B cell (primary cell): Measurements from ENCODE around the gene MICU2. TPM values are rescaled to one million over a fixed set of nuclear protein-coding genes. Genes with fewer than 3 reads are reported as not detected.

ENCODE experiments used
- ATAC-seq: fragments of 200-7000 bp; cut with Tn5 transposase; one replicate; pipeline ENCODE4 v1.10.0; 2021; ENCODE audit warnings: low read depth, mild to moderate bottlenecking, moderate number of reproducible peaks, moderate library complexity
- CTCF ChIA-PET: fragments of 350-600 bp; sonication (Branson Sonifier 250); formaldehyde crosslinking; loops from one replicate; lab custom pipeline; 2021; ENCODE audit warnings: antibody characterized with exemption, inconsistent platforms; lab: Charles Lee
- POLR2A ChIA-PET: fragments of 350-600 bp; sonication (Branson Sonifier 250); formaldehyde crosslinking; loops from one replicate; lab custom pipeline; 2021; ENCODE audit warnings: antibody characterized with exemption; lab: Charles Lee
- DNase-seq: peaks from one replicate; pipeline ENCODE4 v3.0.0; 2013
- H2AFZ ChIP-seq: 2 replicates; pipeline ENCODE4 v1.6.1; 2012; ENCODE audit warnings: mild to moderate bottlenecking, low read depth, low read length; ENCODE audit not compliant: insufficient read depth, poor library complexity, severe bottlenecking
- H3K27ac ChIP-seq, 2 donors: 1 replicate in 1 of 2; 2 replicates in 1 of 2; pipeline ENCODE4 v1.5.1; 2012 to 2013; ENCODE audit warnings: low read length in 2 of 2, mild to moderate bottlenecking in 2 of 2, moderate library complexity in 1 of 2
- H3K27me3 ChIP-seq, 4 experiments: fragments of 200-600 bp in 1 of 4; sonication (generic) in 1 of 4; replicated peaks in 1 of 4; 1 replicate in 2 of 4; 2 replicates in 2 of 4; pipeline versions ENCODE4 v1.6.1 to v1.7.0; 2013 to 2016; ENCODE audit warnings: low read length in 3 of 4, mild to moderate bottlenecking in 2 of 4, mixed read lengths in 1 of 4, moderate library complexity in 1 of 4; ENCODE audit not compliant: insufficient read depth in 4 of 4, control insufficient read depth in 3 of 4; ENCODE audit errors: control extremely low read depth in 1 of 4
- H3K36me3 ChIP-seq, 2 experiments: replicated peaks in 1 of 2; 1 replicate in 1 of 2; 2 replicates in 1 of 2; pipeline versions ENCODE4 v1.6.1 to v1.7.1; 2013; ENCODE audit warnings: low read length in 1 of 2; ENCODE audit not compliant: insufficient read depth in 2 of 2, control insufficient read depth in 1 of 2; ENCODE audit errors: control extremely low read depth in 1 of 2, extremely low read depth in 1 of 2
- H3K4me1 ChIP-seq, 2 donors: fragments of 200-600 bp in 1 of 2; sonication (generic) in 1 of 2; 1 replicate in 1 of 2; 2 replicates in 1 of 2; pipeline versions ENCODE4 v1.5.1 to v1.6.1; 2013 to 2017; ENCODE audit warnings: low read length in 2 of 2; ENCODE audit not compliant: control insufficient read depth in 2 of 2, insufficient read depth in 2 of 2
- H3K4me2 ChIP-seq: replicated peaks from 2 replicates; pipeline ENCODE3; 2012; ENCODE audit warnings: mild to moderate bottlenecking, low read depth, low read length; ENCODE audit not compliant: poor library complexity, severe bottlenecking
- H3K4me3 ChIP-seq, 5 experiments: fragments of 200-600 bp in 1 of 5; sonication (generic) in 1 of 5; 1 replicate in 3 of 5; 2 replicates in 2 of 5; pipeline versions ENCODE4 v1.5.1 to v1.7.0; 2011 to 2016; ENCODE audit warnings: low read length in 4 of 5, mild to moderate bottlenecking in 4 of 5, low read depth in 2 of 5, control low read depth in 1 of 5, moderate library complexity in 1 of 5; ENCODE audit not compliant: insufficient read depth in 1 of 5; ENCODE audit errors: control extremely low read depth in 1 of 5, extremely low read depth in 1 of 5
- H3K79me2 ChIP-seq: fragments of 200-600 bp; sonication (generic); one replicate; pipeline ENCODE4 v1.6.0; 2016; ENCODE audit warnings: low read length; ENCODE audit not compliant: control insufficient read depth, insufficient read depth
- H3K9ac ChIP-seq: fragments of 200-600 bp; sonication (generic); 2 replicates; pipeline ENCODE4 v1.6.1; 2017; ENCODE audit warnings: mild to moderate bottlenecking, low read length, moderate library complexity
- H3K9me3 ChIP-seq, 3 donors: one replicate each; pipeline versions ENCODE4 v1.6.1 to v1.7.1; 2013; ENCODE audit warnings: low read length in 2 of 3; ENCODE audit not compliant: control insufficient read depth in 2 of 3, insufficient read depth in 1 of 3; ENCODE audit errors: control extremely low read depth in 1 of 3
- H4K20me1 ChIP-seq: 2 replicates; pipeline ENCODE4 v1.6.0; 2012; ENCODE audit warnings: mild to moderate bottlenecking, low read length; ENCODE audit not compliant: insufficient read depth, control insufficient read depth, poor library complexity, severe bottlenecking
- H3K27ac Mint-ChIP-seq: one replicate; pipeline ENCODE4 v1.8.0; 2021; ENCODE audit warnings: mixed read lengths
- H3K27me3 Mint-ChIP-seq: one replicate; pipeline ENCODE4 v1.8.0; 2021; ENCODE audit warnings: mixed read lengths
- H3K4me1 Mint-ChIP-seq: one replicate; pipeline ENCODE4 v1.8.0; 2021; ENCODE audit warnings: mixed read lengths
- H3K4me3 Mint-ChIP-seq: one replicate; pipeline ENCODE4 v1.8.0; 2021; ENCODE audit warnings: mixed read lengths
- H3K9me3 Mint-ChIP-seq: one replicate; pipeline ENCODE4 v1.8.0; 2022; ENCODE audit warnings: mixed read lengths; ENCODE audit not compliant: insufficient read depth
- EZH2 ChIP-seq: IDR thresholded peaks from 2 replicates; pipeline ENCODE4 v1.6.1; 2012; ENCODE audit warnings: borderline replicate concordance, low read depth, mild to moderate bottlenecking, moderate library complexity, low read length; ENCODE audit not compliant: insufficient read depth, poor library complexity, severe bottlenecking
- WGBS: methylation state at CpG from one replicate; pipeline ENCODE4 v1.1.5; 2013; ENCODE audit warnings: missing lambda C conversion rate; ENCODE audit not compliant: insufficient coverage; 5-methylcytosine and 5-hydroxymethylcytosine counted together
- intact Hi-C: fragments of 100-400 bp; cut with micrococcal nuclease; formaldehyde crosslinking; loops from one replicate; pipeline ENCODE4 v1.10.0; 2022
- polyA plus RNA-seq: library from polyadenylated mRNA; depleted of rRNA; stranded (reverse); fragments of >200 nt; gene quantifications from 2 replicates; pipeline ENCODE4 v1.2.3, GENCODE V29; 2012
- total RNA-seq, 2 donors: library from RNA; stranded (reverse); fragments of 120-200 nt in 1 of 2; gene quantifications; 1 replicate in 1 of 2; 2 replicates in 1 of 2; pipeline versions ENCODE4 v1.2.3 to v1.2.4, GENCODE V29; 2013 to 2022
- TF ChIP-seq, protein P1 (sequence below): fragments of 200-600 bp; IDR thresholded peaks from one replicate; pipeline ENCODE4 v1.8.0; 2022; ENCODE audit warnings: antibody characterized with exemption, mild to moderate bottlenecking

MICU2 gene
- total and polyA plus RNA-seq, 2 donors (not counting 1 experiment from before 2014, with no cell fraction given): 52.2 to 56.7 TPM

DNA sequence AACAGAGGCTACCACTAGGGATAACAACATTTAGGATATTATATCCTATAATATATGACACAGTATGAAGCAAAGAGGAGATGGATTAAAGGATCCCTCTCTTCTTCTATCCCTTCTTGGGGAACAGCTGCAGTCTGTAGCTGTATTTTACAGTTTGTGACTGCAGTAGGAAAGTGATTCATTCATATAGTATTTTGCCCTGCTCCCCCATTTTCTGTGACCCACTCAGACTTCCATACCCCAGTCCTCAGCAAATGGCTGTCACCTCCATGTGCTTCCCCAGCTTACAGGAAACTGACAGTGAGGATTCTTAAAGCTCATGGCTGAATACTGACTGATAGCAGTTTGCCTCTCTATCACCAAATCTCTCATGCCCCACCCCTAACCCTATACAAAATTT is 27.5 kb downstream of the MICU2 start:
- Histone ChIP-seq H3K9ac (no peak overlapping the region), H2AFZ (no peak overlapping the region), H3K27me3 (no peaks in the 10 kb centered on the region), H4K20me1 (peaks cover 57% of the 10 kb centered on the region), H3K4me3 (no peak overlapping the region), H3K27ac (no peak overlapping the region), H3K9me3 (no peaks in the 10 kb centered on the region), H3K79me2 (peaks cover 85% of the 10 kb centered on the region), H3K4me2 (no peak overlapping the region), H3K36me3 (no peaks in the 10 kb centered on the region), H3K4me1 (peaks cover 13 to 23% of the 10 kb centered on the region in 2 donors)
- no peaks in the 10 kb centered on the region for H3K27me3 Mint-ChIP-seq
- no peak overlapping the region for H3K4me3 Mint-ChIP-seq
- H3K4me1 Mint-ChIP-seq: peaks cover 29% of the 10 kb centered on the region
- ChIA-PET POLR2A (no interaction called here), CTCF (no interaction called here)
- ATAC-seq: no peak
- no peaks in the 10 kb centered on the region for H3K9me3 Mint-ChIP-seq
- no peak overlapping the region for H3K27ac Mint-ChIP-seq
- DNase-seq: no peak
- intact Hi-C loops: no loop called here
- TF ChIP-seq EZH2: no peak
- TF ChIP-seq, protein P1, sequence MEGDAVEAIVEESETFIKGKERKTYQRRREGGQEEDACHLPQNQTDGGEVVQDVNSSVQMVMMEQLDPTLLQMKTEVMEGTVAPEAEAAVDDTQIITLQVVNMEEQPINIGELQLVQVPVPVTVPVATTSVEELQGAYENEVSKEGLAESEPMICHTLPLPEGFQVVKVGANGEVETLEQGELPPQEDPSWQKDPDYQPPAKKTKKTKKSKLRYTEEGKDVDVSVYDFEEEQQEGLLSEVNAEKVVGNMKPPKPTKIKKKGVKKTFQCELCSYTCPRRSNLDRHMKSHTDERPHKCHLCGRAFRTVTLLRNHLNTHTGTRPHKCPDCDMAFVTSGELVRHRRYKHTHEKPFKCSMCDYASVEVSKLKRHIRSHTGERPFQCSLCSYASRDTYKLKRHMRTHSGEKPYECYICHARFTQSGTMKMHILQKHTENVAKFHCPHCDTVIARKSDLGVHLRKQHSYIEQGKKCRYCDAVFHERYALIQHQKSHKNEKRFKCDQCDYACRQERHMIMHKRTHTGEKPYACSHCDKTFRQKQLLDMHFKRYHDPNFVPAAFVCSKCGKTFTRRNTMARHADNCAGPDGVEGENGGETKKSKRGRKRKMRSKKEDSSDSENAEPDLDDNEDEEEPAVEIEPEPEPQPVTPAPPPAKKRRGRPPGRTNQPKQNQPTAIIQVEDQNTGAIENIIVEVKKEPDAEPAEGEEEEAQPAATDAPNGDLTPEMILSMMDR: no peak

DNA sequence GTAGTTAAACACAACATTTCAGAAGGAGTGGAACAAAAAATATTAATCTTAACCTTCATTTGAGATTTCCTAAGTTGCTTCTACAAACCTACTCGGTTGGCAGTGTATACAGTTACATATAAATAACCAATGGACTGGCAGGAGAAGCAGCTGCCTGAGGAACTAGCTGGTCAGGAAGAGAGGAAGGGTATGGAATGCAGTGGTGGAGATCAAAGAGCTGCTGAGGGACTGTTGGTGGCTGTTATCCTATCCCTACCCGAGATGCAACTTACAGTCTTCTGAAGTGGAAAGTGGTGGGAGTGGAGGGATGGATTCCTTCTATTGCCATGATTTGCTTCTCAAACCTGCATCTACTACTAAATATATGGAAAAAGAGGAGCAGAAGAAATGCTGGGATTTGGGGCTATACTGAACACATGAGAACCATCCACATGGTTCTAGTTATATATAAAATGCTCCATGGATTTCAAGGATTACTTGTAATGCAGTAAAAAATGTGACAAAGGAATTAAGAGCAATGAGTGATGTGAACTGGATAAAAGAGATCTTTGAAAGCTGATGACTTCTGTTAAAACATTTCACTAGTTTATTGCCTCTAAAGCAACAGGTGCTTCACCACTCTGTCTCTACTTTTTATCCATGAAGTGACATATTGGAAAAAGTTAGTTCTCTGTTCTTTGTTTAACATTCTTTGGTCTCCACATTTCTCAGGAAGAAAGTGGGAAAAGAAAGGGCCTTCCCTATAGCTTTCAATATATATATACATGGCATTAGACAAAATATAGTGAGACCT is 29.9 kb downstream of the MICU2 start:
- Histone ChIP-seq H3K4me1 (peaks cover 6 to 9% of the 10 kb centered on the region in 2 donors), H3K27ac (no peak overlapping the region), H3K9ac (no peak overlapping the region), H3K4me3 (no peak overlapping the region), H3K36me3 (no peaks in the 10 kb centered on the region), H3K9me3 (no peaks in the 10 kb centered on the region), H3K4me2 (no peak overlapping the region), H3K79me2 (peaks cover 75% of the 10 kb centered on the region), H2AFZ (no peak overlapping the region), H4K20me1 (peaks cover 54% of the 10 kb centered on the region), H3K27me3 (no peaks in the 10 kb centered on the region)
- ATAC-seq: no peak
- WGBS: no CpG with 5 or more reads among the region's 2 CpGs
- no peaks in the 10 kb centered on the region for H3K9me3 Mint-ChIP-seq
- peaks cover 24% of the 10 kb centered on the region for H3K4me1 Mint-ChIP-seq
- POLR2A ChIA-PET: no interaction called here
- no peaks in the 10 kb centered on the region for H3K27me3 Mint-ChIP-seq
- no peak overlapping the region for H3K4me3 Mint-ChIP-seq
- DNase-seq: no peak
- CTCF ChIA-PET: no interaction called here
- TF ChIP-seq EZH2: no peak
- TF ChIP-seq, protein P1: no peak
- no peak overlapping the region for H3K27ac Mint-ChIP-seq
- intact Hi-C loops: no loop called here
